Measurements from ENCODE around the gene CELF2. TPM values are rescaled to one million over a fixed set of nuclear protein-coding genes. Genes with fewer than 3 reads are reported as not detected.

CELF2 gene
- total RNA-seq, 2 experiments from 2014 or later, result 197 to 205 TPM

DNA sequence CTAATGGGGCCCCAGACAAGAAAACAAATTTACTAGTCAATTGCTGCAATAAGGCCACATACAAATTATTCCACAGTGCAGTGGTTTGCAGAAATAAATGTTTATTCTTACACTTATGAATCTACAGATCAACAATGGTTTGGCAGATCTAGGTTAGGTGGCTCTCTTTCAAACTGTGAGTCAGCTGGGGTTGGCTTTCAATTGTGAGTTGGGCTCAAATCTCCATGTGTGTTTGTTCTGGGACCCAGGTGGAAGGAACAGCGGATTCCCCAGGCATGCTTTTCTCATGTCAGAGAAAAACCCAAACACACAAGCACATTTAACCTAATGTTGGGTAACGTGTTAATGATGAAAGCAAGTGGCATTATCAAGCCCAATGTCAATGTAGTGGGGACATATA lies 25.6 kb upstream of the CELF2 start:
- Mint-ChIP-seq H3K4me3 (no peak overlapping the region), H3K9me3 (peaks cover 6% of the 10 kb centered on the region), H3K27ac (no peak overlapping the region), H3K27me3 (peaks cover 9% of the 10 kb centered on the region), H3K36me3 (ENCODE audit: low read depth) (no peaks in the 10 kb centered on the region), H3K4me1 (ENCODE audit: low read depth) (no peaks in the 10 kb centered on the region)
- Histone ChIP-seq H3K27me3 (ENCODE audit: control insufficient read depth in 1 of 2, insufficient read depth in 2 of 2, low read length in 2 of 2) (peaks cover 4 to 5% of the 10 kb centered on the region in 2 experiments), H3K4me1 (ENCODE audit: insufficient read depth, low read length) (no peaks in the 10 kb centered on the region), H3K9me3 (ENCODE audit: control insufficient read depth in 1 of 2, insufficient read depth in 1 of 2, low read length in 2 of 2) (no peaks in the 10 kb centered on the region), H3K4me3 (ENCODE audit: low read length) (no peak overlapping the region), H3K36me3 (ENCODE audit: insufficient read depth, low read length) (no peaks in the 10 kb centered on the region), H3K27ac (ENCODE audit: low read depth in 1 of 2, low read length in 2 of 2) (no peak overlapping the region)
- intact Hi-C loops (cut with DNase I, micrococcal nuclease), result no loop called here
- DNase-seq (no peak), ATAC-seq (ENCODE audit: poor library complexity) (no peak)
- CTCF ChIA-PET, result no interaction called here
- TF ChIP-seq, protein P1, sequence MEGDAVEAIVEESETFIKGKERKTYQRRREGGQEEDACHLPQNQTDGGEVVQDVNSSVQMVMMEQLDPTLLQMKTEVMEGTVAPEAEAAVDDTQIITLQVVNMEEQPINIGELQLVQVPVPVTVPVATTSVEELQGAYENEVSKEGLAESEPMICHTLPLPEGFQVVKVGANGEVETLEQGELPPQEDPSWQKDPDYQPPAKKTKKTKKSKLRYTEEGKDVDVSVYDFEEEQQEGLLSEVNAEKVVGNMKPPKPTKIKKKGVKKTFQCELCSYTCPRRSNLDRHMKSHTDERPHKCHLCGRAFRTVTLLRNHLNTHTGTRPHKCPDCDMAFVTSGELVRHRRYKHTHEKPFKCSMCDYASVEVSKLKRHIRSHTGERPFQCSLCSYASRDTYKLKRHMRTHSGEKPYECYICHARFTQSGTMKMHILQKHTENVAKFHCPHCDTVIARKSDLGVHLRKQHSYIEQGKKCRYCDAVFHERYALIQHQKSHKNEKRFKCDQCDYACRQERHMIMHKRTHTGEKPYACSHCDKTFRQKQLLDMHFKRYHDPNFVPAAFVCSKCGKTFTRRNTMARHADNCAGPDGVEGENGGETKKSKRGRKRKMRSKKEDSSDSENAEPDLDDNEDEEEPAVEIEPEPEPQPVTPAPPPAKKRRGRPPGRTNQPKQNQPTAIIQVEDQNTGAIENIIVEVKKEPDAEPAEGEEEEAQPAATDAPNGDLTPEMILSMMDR (IDR thresholded peaks at IDR 0.05), result no peak
- POLR2A ChIA-PET, result no interaction called here

DNA sequence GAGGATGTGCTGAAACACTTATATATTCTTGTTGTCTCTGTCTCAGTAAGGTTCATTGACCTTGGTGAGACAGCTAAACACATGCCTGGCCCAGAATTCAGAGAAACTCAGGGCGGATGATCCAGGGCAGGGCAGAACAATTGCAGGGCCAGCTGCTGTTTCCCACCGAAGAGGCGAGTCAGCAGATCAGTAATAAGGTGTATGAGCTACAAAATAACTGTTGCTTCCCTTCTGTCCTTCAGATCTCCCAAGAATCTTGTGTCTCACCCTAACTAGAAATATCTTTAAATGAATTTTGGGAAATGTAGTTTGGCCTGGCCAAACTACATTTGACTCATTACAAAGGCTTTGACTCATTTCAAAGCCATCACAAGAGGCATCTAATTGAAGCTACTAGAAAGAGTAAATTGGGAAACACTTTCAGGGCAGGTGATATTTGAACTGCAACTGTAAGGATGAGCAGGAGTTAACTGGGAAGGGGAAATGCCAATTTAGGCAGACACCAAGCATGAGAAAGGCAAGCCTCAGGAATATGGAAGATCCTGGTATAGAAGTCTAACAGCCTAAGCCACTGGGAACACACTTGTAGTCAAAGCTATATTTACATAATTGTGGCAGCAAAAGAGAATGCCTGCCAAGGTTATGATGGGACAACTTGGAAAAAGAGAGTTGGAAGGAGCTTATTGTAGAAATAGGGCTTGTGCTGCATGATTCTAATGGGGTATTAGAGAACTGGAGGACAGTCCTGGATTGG lies 24.5 kb upstream of the CELF2 start:
- Histone ChIP-seq H3K36me3 (ENCODE audit: insufficient read depth, low read length) (no peaks in the 10 kb centered on the region), H3K4me3 (ENCODE audit: low read length) (no peak overlapping the region), H3K9me3 (ENCODE audit: control insufficient read depth in 1 of 2, insufficient read depth in 1 of 2, low read length in 2 of 2) (no peaks in the 10 kb centered on the region), H3K4me1 (ENCODE audit: insufficient read depth, low read length) (no peaks in the 10 kb centered on the region), H3K27ac (ENCODE audit: low read depth in 1 of 2, low read length in 2 of 2) (no peak overlapping the region), H3K27me3 (ENCODE audit: control insufficient read depth in 1 of 2, insufficient read depth in 2 of 2, low read length in 2 of 2) (peaks cover 4 to 5% of the 10 kb centered on the region in 2 experiments)
- no peaks in the 10 kb centered on the region for H3K4me1 Mint-ChIP-seq (ENCODE audit: low read depth)
- TF ChIP-seq, protein P1 (IDR thresholded peaks at IDR 0.05), result no peak
- peaks cover 5% of the 10 kb centered on the region for H3K27me3 Mint-ChIP-seq
- intact Hi-C loops (cut with DNase I, micrococcal nuclease), result no loop called here
- CTCF ChIA-PET, result no interaction called here
- H3K4me3 Mint-ChIP-seq, result no peak overlapping the region
- peaks cover 6% of the 10 kb centered on the region for H3K9me3 Mint-ChIP-seq
- POLR2A ChIA-PET, result interaction anchor here (1.3 kb wide), 1 partner anchor 11 kb away, joined by 3 read pairs; no protein-coding TSS in a partner anchor
- H3K36me3 Mint-ChIP-seq (ENCODE audit: low read depth), result no peaks in the 10 kb centered on the region
- DNase-seq (no peak), ATAC-seq (ENCODE audit: poor library complexity) (no peak)
- H3K27ac Mint-ChIP-seq, result no peak overlapping the region

DNA sequence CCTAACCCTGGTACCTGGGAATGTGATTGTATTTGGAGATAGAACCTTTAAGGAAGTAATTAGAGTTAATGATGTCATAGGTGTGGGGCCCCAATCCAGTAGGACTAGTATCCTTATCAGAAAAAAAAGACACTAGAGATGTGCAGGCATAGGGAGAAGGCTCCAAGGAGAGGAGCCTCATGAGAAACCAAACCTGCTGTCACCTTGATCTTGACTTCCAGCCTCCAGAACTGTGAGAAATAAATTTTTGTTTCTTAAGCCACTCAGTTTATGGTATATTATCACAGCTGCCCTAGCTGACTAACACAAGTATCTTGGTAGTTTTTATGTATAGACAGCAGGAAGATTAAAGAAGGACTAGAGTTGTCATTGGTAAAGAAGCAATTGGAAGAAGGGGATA lies 23.9 kb upstream of the CELF2 start:
- TF ChIP-seq, protein P1 (IDR thresholded peaks at IDR 0.05), result no peak
- no peaks in the 10 kb centered on the region for H3K4me1 Mint-ChIP-seq (ENCODE audit: low read depth)
- no peak overlapping the region for H3K4me3 Mint-ChIP-seq
- intact Hi-C loops (cut with DNase I, micrococcal nuclease), result no loop called here
- no peak overlapping the region for H3K27ac Mint-ChIP-seq
- DNase-seq (no peak), ATAC-seq (ENCODE audit: poor library complexity) (no peak)
- POLR2A ChIA-PET, result interaction anchor here (1.3 kb wide), 1 partner anchor 11 kb away, joined by 3 read pairs; no protein-coding TSS in a partner anchor
- H3K27me3 Mint-ChIP-seq, result peaks cover 5% of the 10 kb centered on the region
- Histone ChIP-seq H3K9me3 (ENCODE audit: control insufficient read depth in 1 of 2, insufficient read depth in 1 of 2, low read length in 2 of 2) (no peaks in the 10 kb centered on the region), H3K4me3 (ENCODE audit: low read length) (no peak overlapping the region), H3K27ac (ENCODE audit: low read depth in 1 of 2, low read length in 2 of 2) (no peak overlapping the region), H3K36me3 (ENCODE audit: insufficient read depth, low read length) (no peaks in the 10 kb centered on the region), H3K27me3 (ENCODE audit: control insufficient read depth in 1 of 2, insufficient read depth in 2 of 2, low read length in 2 of 2) (peaks cover 4 to 5% of the 10 kb centered on the region in 2 experiments), H3K4me1 (ENCODE audit: insufficient read depth, low read length) (no peaks in the 10 kb centered on the region)
- peaks cover 6% of the 10 kb centered on the region for H3K9me3 Mint-ChIP-seq
- CTCF ChIA-PET, result no interaction called here
- H3K36me3 Mint-ChIP-seq (ENCODE audit: low read depth), result no peaks in the 10 kb centered on the region
